Trophoblast cell (in vitro differentiated cells and primary cell): Measurements from ENCODE around the gene DBF4B.

Source experiments
- DNase-seq, 2 donors: peaks; one replicate each; pipeline ENCODE4 v3.0.0-alpha.2; 2016
- H2AFZ ChIP-seq: 2 replicates; pipeline ENCODE4 v1.6.1; 2013; ENCODE audit warnings: low read length, moderate library complexity, mild to moderate bottlenecking; ENCODE audit not compliant: insufficient read depth, poor library complexity
- H2AK5ac ChIP-seq: 2 replicates; pipeline ENCODE4 v1.6.1; 2013; ENCODE audit warnings: mild to moderate bottlenecking, low read length
- H2BK120ac ChIP-seq: 2 replicates; pipeline ENCODE4 v1.6.1; 2013; ENCODE audit warnings: low read length, mild to moderate bottlenecking, moderate library complexity; ENCODE audit not compliant: insufficient read depth, poor library complexity
- H2BK12ac ChIP-seq: 2 replicates; pipeline ENCODE4 v1.6.1; 2013; ENCODE audit warnings: mild to moderate bottlenecking, low read length, moderate library complexity
- H2BK5ac ChIP-seq: 2 replicates; pipeline ENCODE4 v1.6.1; 2013; ENCODE audit warnings: low read length, low read depth, moderate library complexity, mild to moderate bottlenecking; ENCODE audit not compliant: poor library complexity
- H3K14ac ChIP-seq: 2 replicates; pipeline ENCODE4 v1.6.1; 2013; ENCODE audit warnings: mild to moderate bottlenecking, low read length
- H3K18ac ChIP-seq: 2 replicates; pipeline ENCODE4 v1.6.1; 2013; ENCODE audit warnings: mild to moderate bottlenecking, low read length
- H3K23ac ChIP-seq: 2 replicates; pipeline ENCODE4 v1.6.1; 2013; ENCODE audit warnings: low read length
- H3K27ac ChIP-seq: 2 replicates; pipeline ENCODE4 v1.5.1; 2013; ENCODE audit warnings: low read depth, mild to moderate bottlenecking, inconsistent platforms, low read length, moderate library complexity
- H3K27me3 ChIP-seq: 2 replicates; pipeline ENCODE4 v1.6.1; 2013; ENCODE audit warnings: inconsistent platforms, mild to moderate bottlenecking, low read length, moderate library complexity; ENCODE audit not compliant: insufficient read depth
- H3K36me3 ChIP-seq, 2 experiments: 1 replicate in 1 of 2; 2 replicates in 1 of 2; pipeline ENCODE4 v1.6.1; 2013; ENCODE audit warnings: low read length in 2 of 2, mild to moderate bottlenecking in 2 of 2, moderate library complexity in 1 of 2; ENCODE audit not compliant: insufficient read depth in 2 of 2, control insufficient read depth in 1 of 2
- H3K4ac ChIP-seq: 2 replicates; pipeline ENCODE4 v1.6.1; 2013; ENCODE audit warnings: low read depth, mild to moderate bottlenecking, low read length, moderate library complexity
- H3K4me1 ChIP-seq, 2 experiments: 1 replicate in 1 of 2; 2 replicates in 1 of 2; pipeline ENCODE4 v1.6.1; 2013; ENCODE audit warnings: low read length in 2 of 2, mild to moderate bottlenecking in 2 of 2, moderate library complexity in 1 of 2; ENCODE audit not compliant: insufficient read depth in 2 of 2, control insufficient read depth in 1 of 2
- H3K4me2 ChIP-seq: 2 replicates; pipeline ENCODE4 v1.6.1; 2013; ENCODE audit warnings: inconsistent platforms, mild to moderate bottlenecking, low read length, moderate library complexity
- H3K4me3 ChIP-seq: 2 replicates; pipeline ENCODE4 v1.5.1; 2013; ENCODE audit warnings: mild to moderate bottlenecking, low read depth, low read length, inconsistent platforms
- H3K79me1 ChIP-seq: one replicate; pipeline ENCODE4 v1.6.1; 2013; ENCODE audit warnings: low read length
- H3K79me2 ChIP-seq: 2 replicates; pipeline ENCODE4 v1.6.1; 2013; ENCODE audit warnings: low read length, mild to moderate bottlenecking; ENCODE audit not compliant: control insufficient read depth, insufficient read depth, poor library complexity
- H3K9ac ChIP-seq: 2 replicates; pipeline ENCODE4 v1.6.1; 2013; ENCODE audit warnings: mild to moderate bottlenecking, low read length
- H3K9me3 ChIP-seq: 2 replicates; pipeline ENCODE4 v1.6.1; 2013; ENCODE audit warnings: low read depth, mild to moderate bottlenecking, control low read depth, inconsistent platforms, low read length; ENCODE audit not compliant: insufficient read depth
- H4K12ac ChIP-seq: 2 replicates; pipeline ENCODE4 v1.6.1; 2013; ENCODE audit warnings: low read depth, mild to moderate bottlenecking, low read length, moderate library complexity
- H4K8ac ChIP-seq: 2 replicates; pipeline ENCODE4 v1.6.1; 2013; ENCODE audit warnings: low read depth, mild to moderate bottlenecking, low read length, moderate library complexity
- H4K91ac ChIP-seq: one replicate; pipeline ENCODE4 v1.6.1; 2013; ENCODE audit warnings: low read depth, mild to moderate bottlenecking, low read length, moderate library complexity
- WGBS: extraction: QIAGEN DNeasy Blood & Tissue Kit; methylation state at CpG from one replicate; pipeline ENCODE4 v1.1.7; 2013; ENCODE audit warnings: missing lambda C conversion rate; ENCODE audit not compliant: insufficient read length, insufficient coverage; ENCODE audit errors: extremely low coverage; 5-methylcytosine and 5-hydroxymethylcytosine counted together

The DBF4B gene

GRCh38 chr17:44757918-44758413 is 49.5 kb downstream of the DBF4B start:
- no CpG with 5 or more reads among the region's 5 CpGs for WGBS
- Histone ChIP-seq H3K27me3 (peaks cover 23% of the 10 kb centered on the region), H4K8ac (no peak overlapping the region)

GRCh38 chr17:44758414-44759085 is 50.1 kb downstream of the DBF4B start, which contains the start of gene ADAM11:
ADAM11 (plus strand) TSS chr17:44758988; CDS start chr17:44759200, 212 bp downstream.
- no peak for DNase-seq
- WGBS, result no CpG with 5 or more reads among the region's 74 CpGs

More at GRCh38 chr17:44757918-44758413, 49.5 kb downstream of the DBF4B start:
- Histone ChIP-seq H3K36me3 (no peaks in the 10 kb centered on the region), H3K4ac (no peak overlapping the region), H3K23ac (no peak overlapping the region), H3K9me3 (peaks cover 2% of the 10 kb centered on the region), H3K18ac (no peak overlapping the region), H4K91ac (no peak overlapping the region), H2BK5ac (no peak overlapping the region), H3K4me1 (peaks cover 3 to 5% of the 10 kb centered on the region in 2 experiments), H3K27ac (no peak overlapping the region), H2AK5ac (no peak overlapping the region), H2BK120ac (no peak overlapping the region), H4K12ac (no peak overlapping the region), H3K4me3 (no peak overlapping the region), H2BK12ac (no peak overlapping the region), H3K14ac (no peak overlapping the region), H2AFZ (no peak overlapping the region), H3K9ac (no peak overlapping the region), H3K4me2 (no peak overlapping the region), H3K79me2 (no peaks in the 10 kb centered on the region), H3K79me1 (no peaks in the 10 kb centered on the region)
- DNase-seq, result no peak

GRCh38 chr17:44759086-44759915 is 50.8 kb downstream of the DBF4B start:
- Histone ChIP-seq H3K23ac (no peak overlapping the region), H3K79me2 (no peaks in the 10 kb centered on the region), H4K12ac (no peak overlapping the region), H2AFZ (no peak overlapping the region), H3K9ac (no peak overlapping the region), H3K27ac (no peak overlapping the region), H3K4me1 (peaks cover 3 to 5% of the 10 kb centered on the region in 2 experiments), H2BK5ac (no peak overlapping the region), H3K4me2 (peak overlapping the region; percentile 58), H2BK120ac (no peak overlapping the region), H3K27me3 (peaks cover 23% of the 10 kb centered on the region), H4K8ac (no peak overlapping the region), H3K36me3 (no peaks in the 10 kb centered on the region), H3K14ac (no peak overlapping the region), H3K79me1 (no peaks in the 10 kb centered on the region), H3K9me3 (peaks cover 2% of the 10 kb centered on the region), H2AK5ac (no peak overlapping the region), H3K4ac (no peak overlapping the region), H2BK12ac (no peak overlapping the region), H4K91ac (no peak overlapping the region), H3K4me3 (peak overlapping the region; percentile 30), H3K18ac (no peak overlapping the region)
- DNase-seq, result no peak
- no CpG with 5 or more reads among the region's 60 CpGs for WGBS

More at GRCh38 chr17:44758414-44759085, 50.1 kb downstream of the DBF4B start, which contains the start of gene ADAM11:
- Histone ChIP-seq H3K18ac (no peak within 1 kb of the TSS), H2AFZ (no peak within 1 kb of the TSS), H2AK5ac (no peak within 1 kb of the TSS), H2BK5ac (no peak within 1 kb of the TSS), H3K9me3 (peaks cover 2% of the 10 kb centered on the region), H2BK12ac (no peak within 1 kb of the TSS), H3K9ac (no peak within 1 kb of the TSS), H4K8ac (no peak within 1 kb of the TSS), H3K14ac (no peak within 1 kb of the TSS), H3K4me3 (peak within 1 kb of the TSS; percentile 30), H3K27ac (no peak within 1 kb of the TSS), H3K27me3 (peaks cover 23% of the 10 kb centered on the region), H3K4me2 (peak within 1 kb of the TSS; percentile 58), H2BK120ac (no peak within 1 kb of the TSS), H3K79me2 (no peaks in the 10 kb centered on the region), H3K4ac (no peak within 1 kb of the TSS), H4K91ac (no peak within 1 kb of the TSS), H4K12ac (no peak within 1 kb of the TSS), H3K4me1 (peaks cover 3 to 5% of the 10 kb centered on the region in 2 experiments), H3K79me1 (no peaks in the 10 kb centered on the region), H3K23ac (no peak within 1 kb of the TSS), H3K36me3 (no peaks in the 10 kb centered on the region)

GRCh38 chr17:44759916-44760243 is 51.4 kb downstream of the DBF4B start:
- H2BK12ac ChIP-seq, result no peak overlapping the region
- H3K18ac ChIP-seq, result no peak overlapping the region
- no peak overlapping the region for H2AFZ ChIP-seq
- H2BK120ac ChIP-seq, result no peak overlapping the region
- H2BK5ac ChIP-seq, result no peak overlapping the region
- no peak overlapping the region for H3K4me2 ChIP-seq
- no peaks in the 10 kb centered on the region for H3K79me2 ChIP-seq
- no peak overlapping the region for H4K91ac ChIP-seq
- H3K27ac ChIP-seq, result no peak overlapping the region
- no peak overlapping the region for H3K14ac ChIP-seq
- H3K4ac ChIP-seq, result no peak overlapping the region
- H3K79me1 ChIP-seq, result no peaks in the 10 kb centered on the region
- no peak overlapping the region for H3K23ac ChIP-seq
- H3K9ac ChIP-seq, result no peak overlapping the region
- no peak overlapping the region for H3K4me3 ChIP-seq
- no CpG with 5 or more reads among the region's 3 CpGs for WGBS
- H3K27me3 ChIP-seq, result peaks cover 23% of the 10 kb centered on the region
- H3K4me1 ChIP-seq, result peaks cover 3 to 5% of the 10 kb centered on the region in 2 experiments
- peaks cover 2% of the 10 kb centered on the region for H3K9me3 ChIP-seq
- H4K12ac ChIP-seq, result no peak overlapping the region
- H3K36me3 ChIP-seq, result no peaks in the 10 kb centered on the region
- DNase-seq, result no peak
- no peak overlapping the region for H4K8ac ChIP-seq
- H2AK5ac ChIP-seq, result no peak overlapping the region
